ENCODE results near the gene SORCS2. TPM values are rescaled to one million over a fixed set of nuclear protein-coding genes. Genes with fewer than 3 reads are reported as not detected.

SORCS2 gene
- total RNA-seq, 4 donors from 2014 or later: 0.19 to 0.85 (median 0.66) TPM

GRCh38 chr4:7325541-7325940 is 133.2 kb downstream of the SORCS2 start:
- no peak for TF ChIP-seq CTCF (IDR thresholded peaks at IDR 0.05; ENCODE audit: low read depth)

GRCh38 chr4:7326306-7326692 is 134.0 kb downstream of the SORCS2 start:
- no peak for TF ChIP-seq CTCF (IDR thresholded peaks at IDR 0.05; ENCODE audit: low read depth)

- TF ChIP-seq CTCF (IDR thresholded peaks at IDR 0.05; ENCODE audit: low read depth): no peak
Measured at GRCh38 chr4:7326693-7327340, 134.5 kb downstream of the SORCS2 start.

GRCh38 chr4:7327341-7327885 is 135.1 kb downstream of the SORCS2 start:
- TF ChIP-seq CTCF (IDR thresholded peaks at IDR 0.05; ENCODE audit: low read depth): no peak

- TF ChIP-seq CTCF (IDR thresholded peaks at IDR 0.05; ENCODE audit: low read depth): no peak
Measured at GRCh38 chr4:7328162-7328912, 136.0 kb downstream of the SORCS2 start.

GRCh38 chr4:7328913-7329638 is 136.7 kb downstream of the SORCS2 start:
- TF ChIP-seq CTCF (IDR thresholded peaks at IDR 0.05; ENCODE audit: low read depth): no peak
